Vagina (tissue), 2 donors: ENCODE results near the gene ZNF775.

Source experiments
- POLR2AphosphoS5 ChIP-seq, 2 donors: sonication (generic); formaldehyde crosslinking; IDR thresholded peaks; one replicate each; pipeline ENCODE4 v1.9.0; 2017; ENCODE audit warnings: antibody characterized with exemption in 2 of 2, mild to moderate bottlenecking in 2 of 2, low read depth in 1 of 2; ENCODE audit not compliant: insufficient read depth in 1 of 2
- TF ChIP-seq, protein P1 (sequence below), 3 experiments: fragments of 450-650 bp in 2 of 3; fragments of 200-600 bp in 1 of 3; sonication (generic) in 1 of 3; IDR thresholded peaks; one replicate each; pipeline ENCODE4 v1.5.1; 2017 to 2019; ENCODE audit warnings: antibody characterized with exemption in 3 of 3, mild to moderate bottlenecking in 2 of 3, moderate library complexity in 2 of 3

DNA sequence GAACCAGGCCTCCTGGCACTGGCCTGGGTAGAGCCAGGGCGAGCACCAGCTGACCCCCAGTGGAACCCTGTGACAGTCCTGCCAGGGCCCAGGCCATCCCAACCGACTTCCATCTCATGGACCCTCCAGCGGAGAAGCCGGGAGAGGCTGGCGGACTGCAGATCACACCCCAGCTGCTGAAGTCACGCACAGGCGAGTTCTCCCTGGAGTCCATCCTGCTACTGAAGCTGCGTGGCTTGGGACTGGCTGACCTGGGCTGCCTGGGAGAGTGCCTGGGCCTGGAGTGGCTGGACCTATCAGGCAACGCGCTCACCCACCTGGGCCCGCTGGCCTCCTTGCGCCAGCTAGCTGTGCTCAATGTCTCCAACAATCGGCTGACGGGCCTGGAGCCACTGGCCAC, 42.4 kb upstream of the ZNF775 start:
- TF ChIP-seq, protein P1, sequence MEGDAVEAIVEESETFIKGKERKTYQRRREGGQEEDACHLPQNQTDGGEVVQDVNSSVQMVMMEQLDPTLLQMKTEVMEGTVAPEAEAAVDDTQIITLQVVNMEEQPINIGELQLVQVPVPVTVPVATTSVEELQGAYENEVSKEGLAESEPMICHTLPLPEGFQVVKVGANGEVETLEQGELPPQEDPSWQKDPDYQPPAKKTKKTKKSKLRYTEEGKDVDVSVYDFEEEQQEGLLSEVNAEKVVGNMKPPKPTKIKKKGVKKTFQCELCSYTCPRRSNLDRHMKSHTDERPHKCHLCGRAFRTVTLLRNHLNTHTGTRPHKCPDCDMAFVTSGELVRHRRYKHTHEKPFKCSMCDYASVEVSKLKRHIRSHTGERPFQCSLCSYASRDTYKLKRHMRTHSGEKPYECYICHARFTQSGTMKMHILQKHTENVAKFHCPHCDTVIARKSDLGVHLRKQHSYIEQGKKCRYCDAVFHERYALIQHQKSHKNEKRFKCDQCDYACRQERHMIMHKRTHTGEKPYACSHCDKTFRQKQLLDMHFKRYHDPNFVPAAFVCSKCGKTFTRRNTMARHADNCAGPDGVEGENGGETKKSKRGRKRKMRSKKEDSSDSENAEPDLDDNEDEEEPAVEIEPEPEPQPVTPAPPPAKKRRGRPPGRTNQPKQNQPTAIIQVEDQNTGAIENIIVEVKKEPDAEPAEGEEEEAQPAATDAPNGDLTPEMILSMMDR (IDR thresholded peaks at IDR 0.05): no peak
- TF ChIP-seq POLR2AphosphoS5 (IDR thresholded peaks at IDR 0.05; ENCODE audit: insufficient read depth in 1 of 2, low read depth in 1 of 2): no peak
